ENCODE results near the gene ROBO3. TPM values are rescaled to one million over a fixed set of nuclear protein-coding genes. Genes with fewer than 3 reads are reported as not detected.

Gene ROBO3
- total and polyA plus RNA-seq, 2 of the 8 experiments (the other 6 are each of a cell fraction or from before 2014, with no cell fraction given): 12.1 to 24.6 TPM

GRCh38 chr11:124875943-124876817 lies 10.9 kb downstream of the ROBO3 start (continued):
- peak; percentile 30 to 56; a peak in 2 of 4 replicates for TF ChIP-seq HDAC2 (IDR thresholded peaks at IDR 0.05; ENCODE audit: borderline replicate concordance in 1 of 2, low read depth in 2 of 2, low read length in 2 of 2)
- TF ChIP-seq POLR2A (IDR thresholded peaks at IDR 0.05; ENCODE audit: control extremely low read depth in 1 of 2, low read depth in 2 of 2, low read length in 2 of 2): peak in 1 of 2 experiments; percentile 17; a peak in 1 of 3 replicates
- no peak for TF ChIP-seq POU5F1 (IDR thresholded peaks at IDR 0.05; ENCODE audit: low read depth, low read length)
- TF ChIP-seq SIN3A (conservative IDR thresholded peaks at IDR 0.05 in 1 of 2, IDR thresholded peaks at IDR 0.05 in 1 of 2; ENCODE audit: low read depth in 1 of 2, low read length in 2 of 2): peak in 1 of 2 experiments; percentile 69; a peak in 1 of 4 replicates
- no peak for TF ChIP-seq CHD7 (IDR thresholded peaks at IDR 0.05; ENCODE audit: insufficient replicate concordance, low read length)
- no peak for TF ChIP-seq CEBPB (IDR thresholded peaks at IDR 0.05; ENCODE audit: low read depth, low read length)
- TF ChIP-seq RNF2 (IDR thresholded peaks at IDR 0.05; ENCODE audit: borderline replicate concordance, low read depth, low read length, missing control alignments, poor library complexity, severe bottlenecking): no peak
- no peak; the same call in 1 of the 2 replicates for TF ChIP-seq SP4 (IDR thresholded peaks at IDR 0.05; ENCODE audit: low read length)

Measured in H1 (cell line).